NCI-H82 (cell line): ENCODE measurements around the gene FANK1.
A peak's percentile ranks its signal among the peaks of the same experiment; 100 is the strongest.

Experiments used
- DNase-seq: peaks from one replicate; lab custom pipeline; 2025; lab: John Stamatoyannopoulos, UW

Gene FANK1, protein sequence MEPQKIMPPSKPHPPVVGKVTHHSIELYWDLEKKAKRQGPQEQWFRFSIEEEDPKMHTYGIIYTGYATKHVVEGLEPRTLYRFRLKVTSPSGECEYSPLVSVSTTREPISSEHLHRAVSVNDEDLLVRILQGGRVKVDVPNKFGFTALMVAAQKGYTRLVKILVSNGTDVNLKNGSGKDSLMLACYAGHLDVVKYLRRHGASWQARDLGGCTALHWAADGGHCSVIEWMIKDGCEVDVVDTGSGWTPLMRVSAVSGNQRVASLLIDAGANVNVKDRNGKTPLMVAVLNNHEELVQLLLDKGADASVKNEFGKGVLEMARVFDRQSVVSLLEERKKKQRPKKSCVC

DNA sequence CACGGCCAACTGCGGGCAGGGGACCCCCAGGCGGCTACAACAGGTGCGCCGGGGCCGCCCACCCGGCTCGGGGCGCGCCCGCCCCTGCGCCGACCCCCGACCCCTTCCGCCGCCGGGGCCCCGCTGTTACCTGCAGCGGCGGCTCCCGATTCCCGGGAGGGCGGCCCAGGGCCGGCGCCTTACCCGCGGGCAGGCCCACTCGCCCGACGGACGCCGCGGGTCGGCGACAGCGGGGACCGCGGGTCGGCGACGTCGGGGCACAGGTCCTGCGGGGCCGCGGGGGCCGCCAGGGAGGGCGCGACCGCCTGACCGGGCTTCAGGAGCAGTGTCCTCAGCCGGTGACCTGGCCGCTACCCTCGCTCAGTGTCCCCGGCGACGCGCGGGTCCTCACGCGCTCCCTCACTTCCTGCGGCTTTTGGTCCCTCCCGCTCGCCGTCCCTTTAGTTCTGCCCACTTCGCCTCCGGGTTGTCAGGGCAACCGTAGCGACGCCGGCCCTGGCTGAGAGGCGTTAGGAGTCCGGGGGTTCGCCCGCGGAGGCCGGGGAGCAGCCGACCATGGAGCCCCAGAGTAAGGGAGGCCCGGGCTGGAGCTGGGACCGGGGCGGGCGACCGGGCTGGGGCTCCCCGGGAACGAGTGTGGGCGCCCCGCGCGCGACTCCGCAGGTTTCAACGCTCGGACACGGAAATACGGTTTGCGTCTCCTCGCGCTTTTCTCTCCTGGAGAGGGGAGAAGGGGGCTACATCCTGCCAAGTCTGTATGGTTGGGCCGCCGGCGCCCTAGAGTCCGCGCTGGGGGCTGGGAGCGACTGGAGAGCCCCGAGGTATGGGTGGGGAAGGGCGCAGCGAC, at the start of gene FANK1:
TSS of gene FANK1 (plus strand) at position 477 of the 847 bp plus-strand sequence. CDS start at position 556, 79 bp downstream.
- DNase-seq, result peak; percentile 82

DNA sequence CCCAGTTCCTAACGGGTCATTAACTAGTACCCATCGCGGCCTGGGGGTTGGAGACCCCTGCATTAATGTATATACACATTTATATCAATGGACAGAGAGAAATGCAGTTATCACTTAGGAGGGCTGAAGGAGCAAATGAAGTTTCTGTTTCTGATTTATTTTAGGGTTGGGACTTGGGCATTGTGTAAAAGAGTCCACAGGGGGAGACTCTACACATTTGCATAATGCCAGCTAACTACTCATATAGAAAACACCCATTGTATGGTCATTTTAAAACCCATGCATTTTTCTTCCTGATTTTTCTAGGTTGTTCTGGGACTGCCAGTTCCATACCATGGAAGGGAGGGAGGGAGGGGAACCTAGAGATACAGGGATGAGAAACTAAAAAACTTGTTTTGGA, 49.5 kb upstream of the FANK1 start:
- DNase-seq, result no peak

DNA sequence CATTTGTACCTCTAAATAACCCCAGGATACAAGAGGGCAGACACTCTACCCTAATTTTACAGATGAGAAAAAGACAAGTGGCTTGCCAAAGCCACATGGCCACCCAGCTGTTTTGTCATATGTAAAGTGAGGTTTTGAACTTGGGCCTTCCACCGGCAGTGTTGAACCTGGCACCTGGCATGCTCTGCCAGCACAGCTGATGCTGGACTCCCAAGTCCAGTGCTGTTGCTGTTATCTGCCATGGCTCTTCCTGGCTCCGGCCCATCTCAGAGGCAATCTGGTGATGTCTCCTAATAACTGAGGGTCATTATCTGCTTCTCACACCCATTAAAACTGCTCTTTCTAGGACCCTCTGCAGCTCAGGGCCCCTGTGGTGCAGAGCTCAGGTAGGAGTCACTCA, 48.0 kb upstream of the FANK1 start:
- no peak for DNase-seq

DNA sequence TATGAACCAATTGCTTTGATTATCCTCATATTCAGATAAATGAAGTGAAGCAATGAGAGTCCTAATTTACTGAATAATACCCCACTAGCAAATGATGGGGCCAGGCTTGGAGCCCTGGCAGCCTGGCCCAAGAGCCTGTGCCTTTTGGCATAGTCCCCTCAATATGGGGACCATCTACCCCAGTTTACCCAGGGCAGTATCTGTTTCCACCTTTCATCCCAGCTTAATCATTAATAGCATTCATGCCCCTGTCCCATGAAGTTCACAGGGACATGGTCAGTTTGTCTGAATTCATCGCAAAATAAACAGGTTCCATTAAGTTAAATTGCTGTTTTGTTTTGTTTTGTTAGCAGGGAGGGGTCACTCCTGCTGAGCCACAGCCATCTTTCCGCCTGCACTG, 47.5 kb upstream of the FANK1 start:
- DNase-seq, result no peak

DNA sequence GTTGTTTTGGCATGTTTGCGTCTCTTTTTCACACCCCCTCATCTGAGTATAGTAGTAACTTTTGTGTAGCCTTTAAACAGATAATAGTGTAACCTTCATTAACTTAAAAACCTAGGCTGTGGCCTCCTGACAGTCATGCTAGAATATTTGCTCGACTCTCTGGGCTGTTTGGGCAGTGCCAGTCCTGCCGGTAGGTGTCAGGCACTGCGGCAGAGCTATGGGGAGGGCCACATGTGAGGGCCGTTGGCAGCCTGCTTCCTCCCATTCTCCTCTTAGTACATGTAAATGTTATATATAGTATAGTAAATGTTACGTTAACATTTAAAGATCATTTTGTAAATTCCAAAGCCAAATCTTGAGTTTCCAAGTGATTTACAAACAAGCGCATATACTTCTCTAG, 46.9 kb upstream of the FANK1 start:
- no peak for DNase-seq

DNA sequence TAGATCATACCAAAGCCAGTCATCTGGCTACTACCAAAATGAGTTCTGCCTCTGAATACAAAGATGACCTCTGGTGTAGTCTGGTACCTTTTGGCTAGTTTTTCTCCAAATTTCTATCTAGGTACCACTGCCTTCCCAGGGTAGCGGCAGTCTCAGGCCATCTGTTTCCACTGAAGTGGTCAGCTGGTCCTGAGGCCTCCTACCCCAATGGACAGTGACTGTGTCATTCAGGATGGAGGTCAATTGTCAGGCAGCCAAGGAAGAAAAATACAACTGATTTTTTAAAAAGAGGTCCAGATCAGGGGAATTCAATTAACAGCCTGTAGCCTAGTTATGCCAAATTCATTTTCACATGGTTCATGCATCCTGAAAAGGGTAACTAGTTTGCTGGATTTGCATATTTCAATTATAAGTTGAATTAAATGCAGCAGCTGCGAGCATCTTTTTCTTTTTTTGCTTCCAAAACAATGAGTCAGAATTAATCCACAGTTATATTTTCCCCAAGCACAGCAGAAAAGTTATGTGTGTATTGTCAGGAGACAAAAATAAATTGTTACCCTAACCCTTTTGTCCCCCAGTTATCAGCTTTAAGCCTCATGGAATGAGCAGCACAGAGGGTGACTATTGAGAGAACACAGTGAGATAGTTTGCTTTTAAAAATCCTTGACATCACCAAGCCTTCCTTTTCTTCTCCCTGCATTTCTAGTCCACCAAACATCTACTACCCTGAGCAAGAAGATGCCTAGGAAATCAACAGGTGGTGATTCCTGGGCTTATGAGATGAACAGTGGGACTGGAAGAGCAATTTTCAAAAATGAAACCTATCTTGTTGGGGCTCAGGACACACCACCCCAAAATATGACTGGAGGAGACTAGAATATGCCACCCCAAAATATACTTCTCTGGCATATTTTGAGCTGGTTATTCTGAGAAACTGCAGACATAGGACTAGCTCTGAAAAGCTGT, 45.3 kb upstream of the FANK1 start:
- no peak for DNase-seq

DNA sequence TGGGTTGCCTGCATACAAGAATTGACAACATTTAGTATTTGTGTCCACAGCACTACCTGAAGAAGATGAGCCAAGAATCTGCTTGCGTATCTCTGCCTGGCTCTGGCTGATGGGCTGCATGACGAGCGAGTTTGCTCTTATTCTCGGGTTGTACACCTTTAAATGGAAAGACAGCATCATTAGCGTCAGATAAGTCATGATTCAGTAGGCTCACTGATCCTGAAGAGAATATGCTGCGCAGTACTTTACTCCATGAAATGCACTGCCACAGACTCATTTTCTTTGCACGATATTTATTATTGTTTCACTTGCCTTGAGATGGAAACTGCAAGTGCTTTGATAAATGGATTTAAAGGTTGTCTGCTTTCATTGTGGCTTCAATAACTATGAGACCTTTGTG, 43.9 kb upstream of the FANK1 start:
- no peak for DNase-seq

DNA sequence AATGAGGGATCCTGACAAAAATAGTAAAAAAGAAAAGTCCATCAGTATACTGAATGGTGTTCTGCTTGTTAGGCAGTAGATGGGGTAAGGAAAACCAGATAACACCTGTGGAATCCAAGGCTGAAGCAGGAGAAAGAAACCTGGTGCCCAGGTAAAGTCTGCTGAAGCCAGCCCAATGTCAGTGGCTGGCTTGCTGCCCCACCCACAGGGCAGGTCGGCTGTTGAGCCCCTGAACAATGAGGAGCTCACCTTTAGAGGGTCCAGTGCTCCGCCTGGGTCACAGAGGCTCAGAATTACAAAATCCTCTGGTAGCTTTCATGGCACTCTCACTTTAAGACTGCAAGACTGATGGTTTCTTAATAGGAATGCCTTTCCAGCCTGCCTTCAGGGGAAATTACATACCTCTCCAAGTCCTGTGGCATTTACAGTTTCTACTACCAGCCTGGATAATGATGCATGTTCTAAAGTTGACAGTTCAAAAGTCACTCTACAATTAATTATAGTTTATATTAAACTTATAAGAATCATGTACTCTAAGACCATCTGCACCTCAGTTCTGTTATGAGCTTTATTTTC, 39.1 kb upstream of the FANK1 start:
- DNase-seq, result no peak

DNA sequence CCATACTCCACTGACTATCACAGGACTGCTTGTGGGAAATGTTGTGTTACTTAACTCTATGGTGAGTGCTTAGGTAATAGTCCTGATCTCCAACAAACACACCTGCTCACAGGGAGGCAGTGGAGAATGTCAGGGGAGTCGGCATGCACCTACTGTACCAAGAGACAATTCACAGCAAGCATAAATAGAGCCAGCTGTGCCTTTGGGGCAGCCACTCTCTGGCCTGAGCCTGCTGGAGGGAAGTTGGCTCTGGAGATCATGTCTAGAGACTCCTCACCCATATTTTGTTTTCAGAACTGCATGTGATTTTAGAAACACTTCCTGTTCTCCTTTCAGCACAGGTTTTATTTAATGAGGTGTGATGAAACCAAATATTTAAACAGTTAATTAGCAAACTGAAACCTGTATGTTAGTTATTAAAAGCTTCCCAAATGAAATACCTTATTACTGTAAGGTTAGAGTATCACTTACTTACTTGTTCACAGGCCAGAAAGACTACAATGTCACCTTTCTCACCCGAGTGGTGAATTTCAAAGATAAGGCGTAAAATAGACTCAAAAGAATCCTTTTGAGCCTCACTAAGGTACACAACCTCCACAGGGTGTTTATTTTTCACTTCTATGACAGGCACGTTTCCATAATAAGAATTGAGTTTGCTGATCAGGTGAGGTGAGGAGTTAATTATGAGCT, 37.1 kb upstream of the FANK1 start:
- no peak for DNase-seq

DNA sequence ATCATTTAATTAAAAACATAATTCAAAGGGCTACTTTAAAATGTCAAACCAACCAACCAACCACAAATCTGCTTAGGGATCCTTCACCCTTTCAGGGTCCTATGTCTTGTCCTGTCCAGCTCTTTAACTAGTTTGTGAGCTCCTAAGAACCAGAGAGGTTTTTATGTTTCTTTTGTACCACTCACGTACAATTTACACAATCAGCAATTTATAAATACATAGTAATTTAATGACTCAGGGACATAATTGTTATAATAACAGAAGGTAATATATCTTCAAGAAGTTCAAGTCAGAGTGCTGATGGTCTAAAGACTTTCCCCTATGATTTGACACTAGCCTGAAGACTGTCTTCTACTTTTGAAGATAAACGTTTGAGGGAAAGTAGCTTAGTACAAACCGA, 31.2 kb upstream of the FANK1 start:
- DNase-seq, result no peak

DNA sequence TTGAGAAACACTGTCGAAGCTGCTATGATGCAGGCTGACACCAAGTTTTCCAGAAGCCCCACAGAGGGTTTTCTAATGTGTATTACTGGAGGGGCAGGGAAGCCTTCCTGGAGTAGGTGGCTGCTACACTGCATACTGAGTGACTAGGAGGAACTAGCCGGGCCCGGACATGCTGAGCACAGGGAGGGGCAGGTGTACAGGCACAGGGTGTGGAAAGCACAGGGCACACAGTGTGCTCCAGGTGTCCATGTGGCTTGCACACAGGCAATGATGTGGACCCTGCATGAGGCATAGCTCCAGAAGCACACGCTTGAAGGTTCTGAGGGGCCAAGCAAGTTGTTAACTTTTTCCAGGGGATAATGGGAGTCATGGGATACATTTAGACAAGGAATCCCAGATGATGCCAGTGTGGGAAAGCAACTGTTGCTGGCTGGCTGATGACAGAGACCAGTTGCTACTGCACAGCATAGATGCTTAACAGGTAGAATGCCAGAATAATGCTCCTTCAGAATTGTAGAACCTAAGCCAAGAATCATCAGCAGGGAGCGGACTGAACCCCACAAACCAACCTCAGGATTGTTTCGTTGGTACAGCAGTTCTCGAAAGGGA, 29.8 kb upstream of the FANK1 start:
- no peak for DNase-seq

DNA sequence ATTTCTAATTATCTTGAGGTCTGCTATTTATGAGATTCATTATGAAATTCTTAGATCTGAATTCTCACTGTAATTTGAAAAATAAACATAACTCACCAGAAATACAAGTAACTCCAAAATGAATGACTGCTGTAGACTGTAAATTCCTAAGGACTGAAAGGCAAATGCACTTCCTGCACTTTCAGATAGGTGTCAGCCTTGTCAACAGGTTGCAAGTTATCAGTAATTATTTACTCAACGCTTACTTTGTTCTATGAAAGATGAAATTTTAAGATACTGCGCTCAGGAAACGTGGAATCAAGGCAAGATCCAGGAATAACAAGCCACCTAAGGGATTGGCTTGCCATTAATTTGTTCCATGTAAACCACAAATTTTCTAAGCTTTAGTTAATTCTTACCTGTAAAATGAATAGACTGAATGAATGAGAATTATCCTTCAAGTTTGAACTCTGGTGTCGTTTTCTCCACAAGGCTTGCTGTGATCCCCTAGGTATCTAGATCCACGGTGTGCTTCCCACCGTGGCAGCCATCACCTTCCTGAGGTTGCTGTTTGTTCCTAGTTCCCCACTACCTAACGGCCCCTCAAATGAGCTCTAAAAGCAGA, 27.9 kb upstream of the FANK1 start:
- DNase-seq, result peak; percentile 51

DNA sequence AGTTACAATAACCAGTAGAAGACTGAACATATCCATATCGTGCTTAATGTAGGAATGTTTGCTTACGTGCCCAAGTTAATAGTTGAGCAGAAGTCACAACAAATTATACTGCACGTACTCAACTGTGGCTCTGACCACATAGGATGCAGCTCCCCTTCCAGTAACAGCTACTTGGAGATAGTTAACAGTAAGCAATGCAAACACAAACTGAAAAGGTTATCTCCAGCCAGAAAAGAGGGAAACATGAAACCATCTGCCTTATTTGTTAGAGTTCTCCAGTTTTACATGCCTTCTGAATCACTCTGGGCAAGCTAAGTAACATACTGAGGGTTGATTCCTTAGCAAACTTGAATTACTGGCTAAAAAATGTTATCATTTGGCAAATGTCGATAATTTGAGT, 25.0 kb upstream of the FANK1 start:
- DNase-seq, result no peak

DNA sequence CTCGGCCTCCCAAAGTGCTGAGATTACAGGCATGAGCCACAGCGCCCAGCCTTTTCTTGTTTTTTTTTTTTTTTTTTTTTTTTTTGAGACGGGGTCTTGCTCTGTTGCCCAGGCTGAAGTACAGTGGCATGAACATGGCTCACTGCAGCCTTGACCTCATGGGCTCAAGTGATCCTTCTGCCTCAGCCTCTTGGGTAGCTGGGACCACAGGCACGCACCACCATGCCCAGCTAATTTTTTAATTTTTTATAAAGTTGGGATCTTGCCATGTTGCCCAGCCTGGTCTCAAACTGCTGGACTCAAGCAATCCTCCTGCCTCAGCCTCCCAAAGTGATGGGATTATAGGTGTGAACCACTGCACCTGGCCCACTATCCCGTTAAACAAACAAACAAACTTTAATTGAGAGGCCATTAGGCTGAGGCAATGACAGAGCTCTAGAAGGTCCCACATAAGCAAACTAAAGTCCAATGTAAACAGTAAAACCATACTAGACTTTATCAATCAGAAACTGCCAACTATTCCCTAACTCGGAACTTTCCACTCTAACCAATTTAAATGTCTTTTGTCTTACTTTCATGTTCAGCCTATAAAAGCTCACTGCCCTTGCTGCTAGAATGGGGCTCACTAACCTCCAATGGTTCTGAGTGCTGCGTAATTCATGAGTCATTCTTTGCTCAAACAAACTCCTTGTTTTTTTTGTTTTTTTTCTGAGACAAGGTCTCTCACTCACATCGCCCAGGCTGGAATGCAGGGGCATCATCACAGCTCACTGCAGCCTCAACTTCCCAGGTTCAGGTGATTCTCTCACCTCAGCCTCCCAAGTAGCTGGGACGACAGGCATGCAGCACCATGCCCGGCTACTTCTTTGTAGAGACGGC, 17.2 kb upstream of the FANK1 start:
- DNase-seq, result no peak

DNA sequence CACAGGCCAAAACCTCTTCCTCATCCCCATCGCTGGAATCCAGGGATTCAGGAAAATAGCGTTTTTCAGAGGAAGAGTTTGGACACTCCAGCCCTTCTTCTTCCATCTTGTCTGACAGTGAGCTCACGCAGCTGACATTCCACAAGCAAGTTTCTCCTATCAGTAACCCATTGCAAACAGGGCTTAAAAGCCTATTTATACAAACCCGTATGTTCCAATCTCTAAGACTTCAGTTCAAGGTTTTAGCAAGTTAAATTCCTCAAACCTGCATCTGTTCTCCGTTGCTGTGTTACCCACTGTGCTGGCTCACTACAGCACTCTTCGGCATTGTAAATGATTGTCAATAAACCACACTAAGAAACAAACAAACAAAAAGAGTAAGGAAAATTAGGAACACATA, 15.6 kb upstream of the FANK1 start:
- peak; percentile 38 for DNase-seq

DNA sequence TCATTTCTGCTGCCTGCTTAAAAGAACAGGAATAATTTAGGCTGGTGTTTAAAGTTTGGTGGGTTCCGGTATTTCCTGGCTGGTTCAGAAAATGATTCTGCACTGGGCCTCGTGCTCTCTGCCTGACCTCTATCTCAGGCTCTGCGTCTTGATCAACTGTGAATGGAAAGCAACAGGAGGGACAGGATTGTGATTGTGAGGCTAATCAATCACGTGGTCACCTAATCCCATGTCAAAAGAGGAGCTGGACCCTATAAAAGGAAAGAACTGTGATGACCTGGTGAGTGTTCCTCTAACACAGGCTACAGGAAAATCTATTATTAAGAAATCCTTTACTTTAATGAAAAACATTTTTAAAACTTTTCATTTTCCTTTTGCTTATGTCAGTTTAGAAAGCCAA, 15.2 kb upstream of the FANK1 start, which contains the start of gene DHX32:
TSS of gene DHX32 (minus strand) at position 101 of the 400 bp plus-strand sequence. CDS start 468 bp downstream, outside the sequence.
- DNase-seq, result peak; percentile 83

DNA sequence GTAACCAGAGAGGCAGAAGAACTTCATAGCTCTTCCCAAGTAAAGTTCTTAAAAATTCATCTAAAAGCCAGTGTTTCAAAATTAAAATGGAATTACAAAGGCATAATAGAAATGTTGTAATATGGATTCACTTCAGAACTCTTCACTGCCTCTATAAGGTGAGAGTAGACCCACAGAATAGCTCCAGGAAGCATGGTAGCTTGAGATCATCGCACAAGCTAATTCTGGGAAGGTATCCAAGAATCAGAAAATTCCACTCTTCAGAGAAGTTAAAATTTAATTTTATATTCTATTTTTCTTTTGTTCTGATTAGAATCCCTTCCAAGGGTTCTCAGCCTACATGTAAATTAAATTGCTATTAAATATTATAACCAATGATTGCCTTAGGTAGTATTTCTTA, 13.8 kb upstream of the FANK1 start:
- no peak for DNase-seq

DNA sequence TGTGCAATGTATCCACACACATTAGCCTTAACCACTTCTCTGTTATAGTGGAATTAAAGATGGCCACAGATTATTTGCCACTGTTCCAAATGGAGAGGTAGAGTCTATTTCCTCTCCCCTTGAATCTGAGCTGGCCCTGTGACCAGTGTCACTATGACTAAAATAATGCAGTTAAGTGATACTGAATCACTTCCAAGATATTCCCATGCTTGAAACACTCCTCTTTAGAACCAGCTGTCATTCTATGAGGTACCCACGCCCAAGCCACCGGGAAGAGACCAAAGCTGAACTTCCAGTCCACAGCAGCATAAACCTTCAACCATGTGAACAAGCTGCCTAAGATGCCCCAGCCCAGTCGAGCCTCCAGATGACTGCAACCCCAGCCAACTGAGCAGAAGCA, 13.2 kb upstream of the FANK1 start:
- DNase-seq, result no peak

DNA sequence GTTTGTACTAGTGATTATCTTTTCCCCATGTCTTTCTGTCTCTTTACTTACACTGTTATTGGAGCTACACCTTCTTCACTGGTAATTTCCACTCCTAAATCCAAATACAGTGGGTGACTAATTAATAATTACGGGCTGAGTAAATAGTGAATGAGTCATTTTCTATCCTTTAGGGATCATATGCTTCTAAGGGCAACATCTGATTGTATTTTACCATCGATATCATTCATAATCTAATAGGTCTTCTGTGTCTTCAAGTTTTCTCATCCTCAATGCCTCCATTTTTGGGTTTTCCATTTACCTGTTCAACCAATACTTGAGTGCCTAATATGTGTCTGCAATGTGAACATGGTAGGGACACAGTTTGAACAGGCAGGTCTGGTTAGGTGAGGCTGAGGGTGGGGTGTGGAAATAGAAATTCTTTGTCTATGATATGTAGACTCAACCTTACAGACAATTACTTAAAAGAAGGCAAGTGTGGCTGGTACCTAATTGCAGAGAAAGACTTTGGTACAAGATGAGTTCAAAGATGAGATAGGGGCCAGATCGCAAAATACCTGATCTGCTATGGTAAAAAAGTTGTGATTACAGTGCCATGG, 9.4 kb upstream of the FANK1 start:
- DNase-seq, result no peak
